Measurements from ENCODE around the gene EYS. TPM values are rescaled to one million over a fixed set of nuclear protein-coding genes. Genes with fewer than 3 reads are reported as not detected.

The EYS gene
- total RNA-seq, 1 experiment from 2014 or later: not detected

- H3K4me2 ChIP-seq (ENCODE audit: insufficient read depth, insufficient read length, low read length): no peak overlapping the region
- no peak overlapping the region for H3K18ac ChIP-seq (ENCODE audit: insufficient read length, low read depth, low read length)
- WGBS (ENCODE audit: extremely low coverage, insufficient read length, low lambda C conversion rate): no CpG with 5 or more reads among the region's 4 CpGs
- Mint-ChIP-seq H3K4me1 (peaks cover 37 to 39% of the 10 kb centered on the region in 2 experiments), H3K36me3 (ENCODE audit: insufficient read depth in 1 of 3, low read depth in 3 of 3) (no peaks in the 10 kb centered on the region), H3K4me3 (no peak overlapping the region; a peak in 1 of 5 replicates), H3K9me3 (no peaks in the 10 kb centered on the region), H3K27ac (no peak overlapping the region), H3K27me3 (ENCODE audit: low read depth) (no peaks in the 10 kb centered on the region)
- H3T11ph ChIP-seq (ENCODE audit: low read length): no peak overlapping the region
- H3K23ac ChIP-seq (ENCODE audit: insufficient read length, low read depth, low read length): no peak overlapping the region
- H3K14ac ChIP-seq (ENCODE audit: insufficient read depth, low read length): no peak overlapping the region
- no peak overlapping the region for H3K27ac ChIP-seq (ENCODE audit: insufficient read length, low read depth, low read length)
- H4K20me1 ChIP-seq (ENCODE audit: control insufficient read depth, insufficient read depth, insufficient read length): no peaks in the 10 kb centered on the region
- H4K8ac ChIP-seq (replicated peaks; ENCODE audit: insufficient read length, low read depth, low read length): no peak overlapping the region
- no peak overlapping the region for H4K91ac ChIP-seq (ENCODE audit: insufficient read length, low read depth, low read length)
- no peaks in the 10 kb centered on the region for H3K23me2 ChIP-seq (ENCODE audit: insufficient read length, low read depth, low read length, poor library complexity, severe bottlenecking)
- no peak overlapping the region for H2AK5ac ChIP-seq (ENCODE audit: insufficient read length, low read length)
- no peak for DNase-seq
- H2AFZ ChIP-seq (ENCODE audit: low read length): no peak overlapping the region
- no peak for TF ChIP-seq CTCF (conservative IDR thresholded peaks at IDR 0.05)
- H2BK15ac ChIP-seq (ENCODE audit: low read depth, low read length): no peak overlapping the region
- H3K9ac ChIP-seq (ENCODE audit: extremely low read depth, insufficient read length, low read length): no peak overlapping the region
- H3K79me2 ChIP-seq (ENCODE audit: insufficient read depth, low read length): no peaks in the 10 kb centered on the region
- no peak overlapping the region for H2BK120ac ChIP-seq (ENCODE audit: low read depth, low read length, poor library complexity, severe bottlenecking)
- H4K5ac ChIP-seq (ENCODE audit: insufficient read length, low read depth, low read length): no peak overlapping the region
- H3K27me3 ChIP-seq (ENCODE audit: insufficient read depth, low read length): no peaks in the 10 kb centered on the region
- no peak overlapping the region for H3K56ac ChIP-seq (ENCODE audit: insufficient read length, low read depth, low read length)
- no peak overlapping the region for H3K4ac ChIP-seq (ENCODE audit: low read depth, low read length)
- H3K9me3 ChIP-seq (ENCODE audit: control insufficient read depth, low read depth, low read length): no peaks in the 10 kb centered on the region
- H3K79me1 ChIP-seq (ENCODE audit: insufficient read depth, low read depth, low read length, poor library complexity, severe bottlenecking): no peaks in the 10 kb centered on the region
- no peak overlapping the region for H2BK20ac ChIP-seq (ENCODE audit: low read depth, low read length, poor library complexity, severe bottlenecking)
- H2BK5ac ChIP-seq (ENCODE audit: insufficient read length, low read length): no peak overlapping the region
- H2BK12ac ChIP-seq (ENCODE audit: insufficient read length, low read depth, low read length): no peak overlapping the region
- H3K4me1 ChIP-seq (ENCODE audit: insufficient read depth, low read length): no peaks in the 10 kb centered on the region; the same call in 1 of the 2 replicates
These were observed 1447.7 kb downstream of the EYS start for GRCh38 chr6:64259372-64259771.
